Endodermal cell (in vitro differentiated cells): ENCODE measurements around the gene PPP1R9A. TPM values are rescaled to one million over a fixed set of nuclear protein-coding genes. Genes with fewer than 3 reads are reported as not detected.

ENCODE experiments used
- DNase-seq: peaks from one replicate; pipeline ENCODE4 v3.0.0-alpha.2; 2017
- H3K27ac ChIP-seq: 2 replicates; pipeline ENCODE4 v1.5.1; 2013; ENCODE audit warnings: mild to moderate bottlenecking, low read depth, low read length, moderate library complexity
- H3K27me3 ChIP-seq: 2 replicates; pipeline ENCODE4 v1.6.1; 2013; ENCODE audit warnings: mild to moderate bottlenecking, low read length, moderate library complexity; ENCODE audit not compliant: insufficient read depth, control insufficient read depth, poor library complexity, severe bottlenecking
- H3K36me3 ChIP-seq: 2 replicates; pipeline ENCODE4 v1.7.0; 2013; ENCODE audit warnings: mild to moderate bottlenecking, low read length, moderate library complexity; ENCODE audit not compliant: control insufficient read depth, insufficient read depth
- H3K4me1 ChIP-seq: one replicate; pipeline ENCODE4 v1.7.0; 2013; ENCODE audit warnings: low read length; ENCODE audit not compliant: control insufficient read depth, insufficient read depth
- H3K4me3 ChIP-seq: 2 replicates; pipeline ENCODE4 v1.5.1; 2013; ENCODE audit warnings: mild to moderate bottlenecking, low read length, moderate library complexity
- H3K9ac ChIP-seq: 2 replicates; pipeline ENCODE4 v1.6.1; 2013; ENCODE audit warnings: mild to moderate bottlenecking, low read length, moderate library complexity; ENCODE audit not compliant: poor library complexity, severe bottlenecking; ENCODE audit errors: extremely low read depth
- H3K9me3 ChIP-seq: 2 replicates; pipeline ENCODE4 v1.6.1; 2013; ENCODE audit warnings: mild to moderate bottlenecking, low read length, moderate library complexity; ENCODE audit not compliant: control insufficient read depth
- H3K27ac Mint-ChIP-seq: 2 replicates; pipeline ENCODE4 v1.8.0; 2020; ENCODE audit warnings: mixed read lengths
- H3K27me3 Mint-ChIP-seq: 2 replicates; pipeline ENCODE4 v1.8.0; 2021; ENCODE audit warnings: mild to moderate bottlenecking, mixed read lengths; ENCODE audit not compliant: insufficient read depth
- H3K36me3 Mint-ChIP-seq: 2 replicates; pipeline ENCODE4 v1.8.0; 2020; ENCODE audit warnings: low read depth, mixed read lengths
- H3K4me1 Mint-ChIP-seq: 2 replicates; pipeline ENCODE4 v1.8.0; 2020; ENCODE audit warnings: mixed read lengths
- H3K4me3 Mint-ChIP-seq: 2 replicates; pipeline ENCODE4 v1.8.0; 2020; ENCODE audit warnings: mild to moderate bottlenecking, moderate library complexity, mixed read lengths
- H3K9me3 Mint-ChIP-seq: 2 replicates; pipeline ENCODE4 v1.8.0; 2020; ENCODE audit warnings: mild to moderate bottlenecking, mixed read lengths
- CTCF ChIP-seq: fragments of 200-600 bp; sonication (generic); conservative IDR thresholded peaks from 2 replicates; pipeline ENCODE4 v1.5.0; 2021; ENCODE audit warnings: antibody characterized with exemption, mild to moderate bottlenecking
- WGBS, 2 experiments: methylation state at CpG; one replicate each; pipeline versions ENCODE4 v1.1.5 to v1.1.7; 2013; ENCODE audit warnings: missing lambda C conversion rate in 2 of 2, mixed read lengths in 1 of 2; ENCODE audit not compliant: insufficient coverage in 1 of 2, insufficient read length in 1 of 2; 5-methylcytosine and 5-hydroxymethylcytosine counted together
- total RNA-seq, 2 donors: library from RNA; stranded (reverse); fragmentation: NEBNext Ultra II Directional in 1 of 2; extraction: Animal tissue kit (Norgen Biotek cat#: 25700) in 1 of 2; gene quantifications; 2 replicates in 1 of 2; 3 replicates in 1 of 2; pipeline ENCODE4 v1.2.1, GENCODE V29; 2021

PPP1R9A gene
- total RNA-seq, 2 donors from 2014 or later, result 38.7 to 39.4 TPM

GRCh38 chr7:95200741-95201140 lies 293.3 kb downstream of the PPP1R9A start:
- Histone ChIP-seq H3K27me3 (no peaks in the 10 kb centered on the region), H3K27ac (no peak overlapping the region), H3K9ac (no peak overlapping the region), H3K4me3 (no peak overlapping the region), H3K4me1 (no peaks in the 10 kb centered on the region), H3K9me3 (no peaks in the 10 kb centered on the region), H3K36me3 (peaks cover 3% of the 10 kb centered on the region)
- DNase-seq, result no peak
- H3K36me3 Mint-ChIP-seq, result no peaks in the 10 kb centered on the region
- WGBS, 2 experiments, result 100% methylated on average over 1 of the region's 1 CpG; no CpG with 5 or more reads in 1 of the 2 experiments
- H3K27me3 Mint-ChIP-seq, result no peaks in the 10 kb centered on the region
- H3K9me3 Mint-ChIP-seq, result no peaks in the 10 kb centered on the region
- H3K27ac Mint-ChIP-seq, result no peak overlapping the region
- H3K4me3 Mint-ChIP-seq, result no peak overlapping the region
- TF ChIP-seq CTCF, result no peak
- peaks cover 1% of the 10 kb centered on the region for H3K4me1 Mint-ChIP-seq

GRCh38 chr7:95201727-95202126 lies 294.3 kb downstream of the PPP1R9A start:
- peaks cover 3% of the 10 kb centered on the region for H3K36me3 ChIP-seq

GRCh38 chr7:95204618-95205017 lies 297.2 kb downstream of the PPP1R9A start:
- DNase-seq, result no peak

More at GRCh38 chr7:95201727-95202126, 294.3 kb downstream of the PPP1R9A start:
- H3K4me1 Mint-ChIP-seq, result peaks cover 1% of the 10 kb centered on the region
- Histone ChIP-seq H3K27ac (no peak overlapping the region), H3K27me3 (no peaks in the 10 kb centered on the region), H3K9ac (no peak overlapping the region), H3K9me3 (no peaks in the 10 kb centered on the region), H3K4me1 (no peaks in the 10 kb centered on the region), H3K4me3 (no peak overlapping the region)
- TF ChIP-seq CTCF, result no peak
- H3K27ac Mint-ChIP-seq, result no peak overlapping the region
- no peak for DNase-seq
- H3K9me3 Mint-ChIP-seq, result no peaks in the 10 kb centered on the region
- no peaks in the 10 kb centered on the region for H3K36me3 Mint-ChIP-seq
- H3K4me3 Mint-ChIP-seq, result no peak overlapping the region
- no peaks in the 10 kb centered on the region for H3K27me3 Mint-ChIP-seq

More at GRCh38 chr7:95204618-95205017, 297.2 kb downstream of the PPP1R9A start:
- 94% methylated on average over 5 of the region's 6 CpGs; no CpG with 5 or more reads in 1 of the 2 experiments for WGBS, 2 experiments
- Mint-ChIP-seq H3K4me3 (no peak overlapping the region), H3K27me3 (no peaks in the 10 kb centered on the region), H3K27ac (no peak overlapping the region), H3K4me1 (peaks cover 1% of the 10 kb centered on the region), H3K36me3 (no peaks in the 10 kb centered on the region), H3K9me3 (no peaks in the 10 kb centered on the region)
- H3K9ac ChIP-seq, result no peak overlapping the region
- no peak overlapping the region for H3K4me3 ChIP-seq
- no peaks in the 10 kb centered on the region for H3K9me3 ChIP-seq
- H3K27ac ChIP-seq, result no peak overlapping the region
- no peaks in the 10 kb centered on the region for H3K27me3 ChIP-seq
- TF ChIP-seq CTCF, result no peak
- H3K36me3 ChIP-seq, result no peaks in the 10 kb centered on the region
- no peaks in the 10 kb centered on the region for H3K4me1 ChIP-seq
